ENCODE results near the gene TUBB1.
A peak's percentile ranks its signal among the peaks of the same experiment; 100 is the strongest.
"Not testable (repeated sequence)": the region's sequence is repeated elsewhere in the genome, so short reads cannot be mapped to it uniquely, and the experiment has no call there.

Gene TUBB1

DNA sequence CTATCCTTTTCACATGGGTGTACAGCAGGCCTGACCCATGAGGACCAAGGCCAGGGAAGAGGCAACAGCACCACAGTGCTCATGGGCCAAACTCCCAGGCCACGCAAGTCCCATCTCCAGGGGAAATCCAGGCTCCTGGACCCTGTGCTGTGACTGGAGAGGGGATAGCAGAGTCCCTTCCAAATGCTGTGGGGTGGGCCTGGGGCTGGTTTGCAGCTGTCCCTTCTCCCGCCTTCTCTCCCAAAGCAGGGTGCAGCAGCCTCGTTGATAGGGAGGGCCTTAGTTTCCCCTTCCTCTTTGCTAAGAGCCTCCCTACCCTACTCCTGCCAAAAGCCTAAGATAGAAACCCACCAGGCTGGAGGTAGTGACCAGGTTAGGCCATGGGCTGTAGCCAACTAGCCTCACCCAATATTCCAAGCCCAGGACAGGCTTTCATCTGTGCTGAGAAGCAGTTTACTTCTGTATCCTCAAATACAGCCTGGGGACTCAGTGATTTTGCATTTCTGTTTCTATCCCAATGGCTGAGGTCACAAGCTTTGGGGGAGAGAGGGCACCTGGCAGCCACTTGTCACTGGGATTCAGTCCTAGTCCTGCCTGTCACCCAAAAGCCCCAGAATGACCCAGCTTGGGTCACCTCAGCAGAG is 13.6 kb upstream of the TUBB1 start:
- H3K4me3 ChIP-seq (ENCODE audit: low read depth, low read length): no peak overlapping the region

DNA sequence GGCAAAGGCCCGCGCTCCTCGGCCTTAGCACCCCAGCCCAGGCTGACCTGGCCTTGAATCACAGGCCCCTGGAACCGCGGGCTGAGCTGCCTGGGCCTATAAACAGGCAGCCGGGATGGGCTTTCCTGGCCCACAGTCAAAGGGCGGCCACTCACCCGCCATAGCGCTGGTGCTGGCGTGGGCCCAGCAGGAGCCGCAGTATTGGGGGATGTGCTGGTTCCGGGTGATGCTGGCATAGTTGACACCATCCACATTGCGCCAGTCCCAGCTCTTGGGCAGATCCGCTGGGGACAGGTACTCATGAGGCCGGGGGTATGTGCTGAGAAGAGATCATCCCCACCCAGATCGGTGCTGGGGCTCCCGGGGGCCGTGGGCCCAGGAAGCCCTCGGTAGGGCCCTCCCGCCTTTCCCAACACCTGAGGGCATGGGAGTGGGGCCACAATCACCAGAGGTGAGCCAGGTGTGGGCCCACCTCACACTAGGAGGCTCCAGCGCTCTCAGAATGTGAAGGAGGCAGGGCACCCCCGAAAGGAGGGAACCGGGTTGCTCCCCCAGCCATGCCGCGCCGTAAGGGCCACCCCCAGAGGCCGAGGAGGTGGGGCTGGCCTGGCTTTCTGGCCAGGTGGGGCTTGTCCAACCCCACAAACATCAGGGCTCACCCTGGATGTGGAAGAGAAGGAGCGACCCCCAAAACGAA is 12.9 kb upstream of the TUBB1 start:
- H3K4me3 ChIP-seq (ENCODE audit: low read depth, low read length): peak overlapping the region; percentile 45

DNA sequence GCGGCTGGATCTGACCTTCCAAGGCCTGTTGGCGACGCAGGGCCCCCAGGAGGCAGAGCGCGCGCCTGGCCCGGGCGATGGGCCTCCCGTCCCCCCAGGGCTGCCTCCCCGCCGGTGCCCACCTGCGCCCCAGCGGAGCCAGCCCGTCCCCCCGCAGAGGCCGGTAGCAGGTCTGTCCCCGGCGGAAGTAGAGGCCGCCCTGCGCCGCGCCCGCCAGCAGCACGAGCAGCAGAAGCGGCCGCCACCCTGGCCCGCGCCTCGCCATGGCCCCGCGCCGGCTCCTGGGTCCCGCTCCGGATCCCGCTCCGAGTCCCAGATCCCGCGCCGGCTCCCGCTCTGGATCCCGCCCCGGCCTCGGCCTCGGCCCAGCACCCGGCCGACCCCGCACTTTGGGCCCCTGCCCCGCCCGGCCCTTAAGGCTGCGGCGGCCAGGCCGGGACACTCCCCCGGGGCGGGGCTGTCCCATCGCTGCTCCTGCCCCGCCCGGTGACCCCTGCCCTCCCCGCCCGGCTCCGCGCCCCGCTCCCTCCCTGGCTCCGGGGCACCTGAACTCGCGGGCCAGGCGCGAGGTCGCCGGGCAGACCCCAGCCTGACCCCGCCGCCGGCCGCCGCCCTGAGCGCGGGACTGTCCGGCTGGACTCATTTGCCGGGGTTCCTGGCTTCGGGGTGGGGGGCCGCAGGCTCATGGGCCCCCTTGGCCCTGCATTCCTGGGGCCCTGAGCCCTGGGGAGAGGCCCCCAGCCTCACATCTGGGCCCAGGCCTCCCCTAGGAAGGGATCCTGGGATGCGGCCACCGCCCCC is 12.2 kb upstream of the TUBB1 start, which contains the start of gene CTSZ:
TSS of gene CTSZ (minus strand) at position 391 of the 801 bp plus-strand sequence. CDS start at position 265, 126 bp downstream.
- peak within 1 kb of the TSS; percentile 45 for H3K4me3 ChIP-seq (ENCODE audit: low read depth, low read length)

DNA sequence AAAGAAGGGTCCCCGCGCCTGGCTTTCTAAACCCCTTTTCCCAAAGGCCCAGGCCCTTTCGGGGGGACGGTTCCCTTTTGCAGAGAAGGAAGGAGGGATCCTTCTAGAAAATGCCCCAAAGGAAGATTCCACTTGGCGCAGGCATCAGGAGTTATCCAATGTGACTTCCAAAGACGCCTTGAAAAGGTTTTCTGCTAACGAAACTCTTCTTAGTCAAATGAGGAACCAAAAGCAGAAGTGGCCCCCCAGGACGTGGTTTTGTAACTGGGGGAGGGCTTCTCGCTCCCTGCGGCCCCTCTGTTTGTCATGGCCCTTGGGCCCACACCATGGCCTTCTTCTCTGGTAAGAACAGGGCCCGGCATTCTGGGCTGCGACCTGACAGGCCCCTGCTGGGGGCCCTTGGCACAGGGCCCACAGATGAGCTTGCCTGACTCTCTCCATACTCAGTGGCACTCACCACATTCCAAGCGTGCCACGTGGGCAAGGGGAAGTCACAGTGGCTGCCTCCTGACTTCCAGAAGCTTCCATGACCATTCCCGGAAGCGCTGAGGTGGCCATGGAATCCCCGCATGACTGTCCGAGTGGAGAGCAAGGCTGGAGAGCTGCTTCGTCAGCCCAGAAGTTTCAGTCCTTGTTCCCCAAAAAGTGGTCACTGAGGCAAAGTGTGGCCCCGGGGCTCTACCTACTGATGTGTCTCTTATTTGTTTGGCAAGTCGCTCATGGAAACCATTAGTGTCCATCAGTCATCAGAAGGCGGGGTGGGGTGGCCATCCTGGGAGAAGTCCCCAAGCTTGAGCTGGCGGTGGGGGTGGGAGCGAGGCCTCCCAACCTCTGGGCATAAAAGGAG is 11.3 kb upstream of the TUBB1 start:
- no peak overlapping the region for H3K4me3 ChIP-seq (ENCODE audit: low read depth, low read length)

DNA sequence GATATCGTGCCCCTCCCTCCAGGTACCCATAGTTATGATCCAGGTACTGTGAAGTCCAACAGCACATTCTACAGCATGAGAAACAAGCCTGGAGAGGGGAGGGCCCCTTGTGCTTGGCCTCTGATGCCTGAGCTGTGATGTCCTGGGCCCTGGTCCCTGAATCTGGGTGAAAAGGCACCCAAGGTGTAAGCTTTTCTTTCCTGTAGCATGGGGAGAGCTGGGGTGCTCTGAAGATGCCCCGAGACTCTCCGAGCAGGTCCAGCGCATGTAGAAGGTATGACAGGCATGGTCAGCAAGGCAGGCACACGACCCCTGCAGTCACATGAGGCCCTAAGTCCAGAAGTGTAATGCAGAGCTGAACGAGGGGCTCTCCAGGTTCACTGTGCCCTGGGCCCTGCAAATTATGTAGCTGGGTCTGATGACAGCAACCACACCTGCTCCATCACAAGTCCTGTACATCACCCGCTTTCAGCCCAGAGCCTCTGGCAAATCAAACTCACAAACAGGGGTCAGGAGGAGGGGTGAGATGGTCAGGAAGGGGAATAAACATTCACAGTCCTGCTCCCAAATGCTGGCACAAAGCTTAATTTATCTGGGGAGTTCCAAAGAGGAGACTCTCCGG is 10.4 kb upstream of the TUBB1 start:
- H3K4me3 ChIP-seq (ENCODE audit: low read depth, low read length): no peak overlapping the region

DNA sequence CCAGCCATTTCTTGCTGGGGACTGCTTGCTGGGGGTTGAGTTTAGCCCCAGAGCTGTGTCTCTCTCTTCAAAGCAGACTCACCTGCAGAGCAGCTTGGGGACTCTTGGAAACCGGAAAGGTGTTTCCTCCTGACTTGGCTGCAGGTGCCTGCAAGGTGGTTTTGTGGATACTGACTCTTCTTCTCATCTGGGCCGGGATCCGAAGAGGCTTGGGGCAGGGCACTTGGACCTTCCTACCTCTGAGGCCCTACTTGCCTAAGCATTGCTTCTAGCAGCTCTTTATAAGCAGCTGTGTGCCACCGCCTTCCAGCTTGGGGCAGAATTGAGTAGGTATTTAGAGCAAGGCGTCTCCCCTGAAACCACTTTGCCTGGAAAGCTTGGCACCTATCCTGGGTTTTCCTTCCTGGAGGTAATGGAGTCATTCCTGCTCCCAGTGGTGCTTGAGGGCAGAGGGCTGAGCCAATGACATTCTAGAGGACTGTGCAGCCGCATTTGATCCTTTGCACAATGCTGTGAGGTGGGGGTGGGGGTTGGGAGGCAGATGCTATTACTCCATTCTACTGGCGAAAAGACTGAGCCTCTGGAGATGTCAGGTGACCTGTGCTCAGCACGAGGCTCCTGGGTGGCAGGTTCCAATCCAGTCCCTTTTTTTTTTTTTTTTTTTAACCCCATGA is 8.8 kb upstream of the TUBB1 start:
- H3K4me3 ChIP-seq (ENCODE audit: low read depth, low read length): no peak overlapping the region

DNA sequence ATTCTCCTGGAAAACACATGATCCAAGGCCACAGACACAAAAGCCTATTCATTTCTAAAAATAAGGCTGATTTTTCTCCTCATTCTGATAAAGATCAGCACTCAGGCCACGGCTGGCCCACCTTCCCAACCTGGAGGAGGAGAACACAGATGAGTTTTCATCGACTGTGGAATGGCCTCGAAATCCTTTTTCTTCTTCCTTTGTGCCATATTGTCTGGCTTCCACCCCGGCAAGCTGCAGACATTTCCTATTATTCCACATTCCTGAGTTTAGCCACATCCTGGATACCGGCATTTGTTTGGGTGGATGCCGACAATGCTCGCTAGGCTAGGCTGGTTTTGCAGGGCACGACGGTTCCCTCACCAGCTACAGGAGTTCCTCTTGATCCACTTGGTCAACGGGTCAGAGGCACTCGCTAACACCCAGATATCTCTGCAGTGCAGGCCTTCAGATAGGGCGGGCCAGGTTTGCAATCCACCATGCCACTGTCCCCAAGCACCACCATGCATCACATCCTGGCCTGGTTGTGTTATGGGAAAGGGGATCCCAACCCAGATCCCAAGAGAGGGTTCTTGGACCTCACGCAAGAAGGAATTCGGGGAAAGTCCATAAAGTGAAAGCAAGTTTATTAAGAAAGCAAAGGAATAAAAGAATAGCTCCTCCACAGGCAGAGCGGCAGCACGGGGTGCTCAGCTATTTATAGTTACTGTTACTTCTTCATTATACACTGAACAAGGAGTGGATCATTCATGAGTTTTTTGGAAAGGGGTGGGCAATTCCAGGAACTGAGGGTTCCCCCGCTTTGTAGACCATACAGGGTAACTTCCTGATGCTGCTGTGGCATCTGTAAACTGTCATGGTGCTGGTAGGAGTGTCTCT is 8.0 kb upstream of the TUBB1 start:
- no peak overlapping the region for H3K4me3 ChIP-seq (ENCODE audit: low read depth, low read length)

DNA sequence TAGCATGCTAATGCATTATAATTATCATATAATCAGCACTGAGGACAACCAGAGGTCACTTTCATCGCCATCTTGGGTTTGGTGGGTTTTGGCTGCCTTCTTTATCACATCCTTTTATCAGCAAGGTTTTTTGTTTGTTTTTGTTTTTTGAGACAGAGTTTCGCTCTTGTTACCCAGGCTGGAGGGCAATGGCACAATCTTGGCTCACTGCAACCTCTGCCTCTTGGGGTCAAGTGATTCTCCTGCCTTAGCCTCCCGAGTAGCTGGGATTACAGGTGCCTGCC is 7.4 kb upstream of the TUBB1 start:
- not testable (repeated sequence) for H3K4me3 ChIP-seq (ENCODE audit: low read depth, low read length)

DNA sequence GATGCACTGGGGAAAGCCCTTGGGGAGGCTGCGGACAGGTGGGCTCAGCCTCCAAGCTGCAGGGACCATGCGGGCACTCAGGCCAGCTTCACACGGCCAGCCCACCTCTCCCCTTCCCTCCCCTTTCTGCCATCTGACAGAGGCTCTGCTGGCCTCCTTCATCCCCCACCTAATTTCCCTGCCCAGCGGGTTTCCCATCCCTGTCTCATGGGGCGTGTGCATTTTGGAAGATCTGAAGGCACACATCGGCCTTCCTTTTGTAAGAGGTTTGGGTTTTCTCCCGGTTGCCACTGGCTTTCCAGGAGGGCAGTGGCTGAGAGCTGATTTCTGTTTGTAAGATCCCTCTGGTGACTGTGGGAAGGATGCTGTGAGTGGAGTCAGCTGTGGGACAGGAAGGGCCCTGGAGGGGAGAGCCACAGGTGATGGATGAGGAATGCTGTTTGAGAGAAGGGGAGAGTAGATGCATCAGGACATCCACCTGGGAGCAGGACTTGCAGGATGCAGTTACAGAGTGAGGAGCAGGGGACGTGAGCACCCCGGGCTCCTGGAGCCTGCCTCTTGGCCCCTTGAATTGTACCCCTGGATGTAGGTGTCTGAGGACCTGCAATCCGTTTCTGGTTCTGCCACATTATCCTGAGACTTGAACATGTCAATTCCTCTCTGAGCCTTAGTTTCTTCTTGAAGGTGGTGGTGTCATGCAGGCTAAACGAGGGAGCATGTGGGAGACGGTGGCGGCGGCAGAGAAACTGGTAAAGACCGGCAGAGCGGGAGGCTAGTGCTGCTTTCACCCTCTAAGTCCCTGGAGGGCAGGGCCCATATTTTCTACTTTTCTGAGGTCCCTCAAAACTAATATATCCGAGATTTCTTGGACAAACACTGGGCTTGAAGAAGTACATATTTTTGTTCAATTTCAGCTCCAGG is 5.9 kb upstream of the TUBB1 start:
- H3K4me3 ChIP-seq (ENCODE audit: low read depth, low read length): no peak overlapping the region

DNA sequence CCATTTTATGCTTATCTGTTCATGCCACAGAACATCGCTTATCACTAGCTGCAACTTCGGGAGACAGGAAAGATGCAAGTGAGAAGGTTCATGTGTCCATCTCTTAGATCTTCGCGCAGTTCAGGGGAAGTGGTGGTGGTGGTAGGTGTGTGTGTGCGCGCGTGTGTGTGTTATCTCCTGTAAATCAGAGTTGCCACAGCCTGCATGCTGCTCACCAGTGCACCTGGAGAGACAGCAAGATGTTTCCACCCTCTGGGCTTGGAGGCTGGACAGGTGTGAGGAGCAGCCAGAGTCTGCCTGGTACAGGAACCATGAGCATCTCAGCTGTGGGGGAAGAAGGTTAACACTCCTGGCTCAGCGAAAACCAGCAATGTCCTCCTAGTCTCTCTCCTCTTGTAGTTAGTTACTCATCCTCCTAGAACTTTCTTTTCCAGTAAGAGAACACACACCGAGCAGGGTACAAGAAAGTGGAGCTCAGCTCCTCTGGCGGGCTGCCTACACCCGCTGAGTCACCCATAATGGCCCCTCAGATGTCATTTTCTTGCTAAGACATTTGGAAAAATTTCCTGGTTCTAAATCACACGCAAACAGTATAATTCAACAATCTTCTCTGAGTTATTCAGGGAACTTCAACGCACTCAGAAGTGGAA is 5.1 kb upstream of the TUBB1 start:
- no peak overlapping the region for H3K4me3 ChIP-seq (ENCODE audit: low read depth, low read length)

DNA sequence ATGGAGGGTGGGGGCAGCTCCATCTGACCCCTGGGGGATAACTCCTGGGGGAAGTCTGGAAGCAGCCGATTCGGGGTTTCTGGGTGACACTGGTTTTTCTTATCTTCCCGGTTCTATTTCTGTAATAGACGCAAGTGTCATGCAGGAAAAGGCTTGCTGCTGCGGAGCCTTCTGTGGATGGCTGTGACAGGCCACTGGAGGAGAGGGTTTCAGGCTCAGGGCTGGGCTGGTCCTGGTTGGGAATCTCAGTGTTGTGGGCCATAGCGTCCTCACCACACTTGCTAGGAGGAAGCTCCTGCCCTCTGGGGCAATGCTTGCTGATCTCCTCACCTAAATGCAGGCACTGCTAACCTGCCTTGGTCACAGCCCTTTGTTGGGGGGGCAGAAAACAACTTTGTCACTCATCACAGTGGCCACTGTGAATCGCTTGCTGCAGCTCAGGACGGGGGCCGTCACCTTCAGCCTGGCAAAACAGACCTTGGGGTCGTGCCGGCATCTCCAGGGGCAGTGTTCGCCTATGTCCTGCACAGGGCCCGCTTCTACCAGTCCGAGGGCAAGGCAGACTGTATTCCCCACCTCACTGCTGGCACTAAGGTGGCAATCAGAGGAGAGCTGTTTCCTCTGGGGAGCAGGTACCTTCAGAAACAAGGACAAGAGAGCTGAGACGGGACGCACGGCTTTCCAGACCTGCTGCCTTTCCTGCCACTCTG is 4.4 kb upstream of the TUBB1 start:
- H3K4me3 ChIP-seq (ENCODE audit: low read depth, low read length): no peak overlapping the region

DNA sequence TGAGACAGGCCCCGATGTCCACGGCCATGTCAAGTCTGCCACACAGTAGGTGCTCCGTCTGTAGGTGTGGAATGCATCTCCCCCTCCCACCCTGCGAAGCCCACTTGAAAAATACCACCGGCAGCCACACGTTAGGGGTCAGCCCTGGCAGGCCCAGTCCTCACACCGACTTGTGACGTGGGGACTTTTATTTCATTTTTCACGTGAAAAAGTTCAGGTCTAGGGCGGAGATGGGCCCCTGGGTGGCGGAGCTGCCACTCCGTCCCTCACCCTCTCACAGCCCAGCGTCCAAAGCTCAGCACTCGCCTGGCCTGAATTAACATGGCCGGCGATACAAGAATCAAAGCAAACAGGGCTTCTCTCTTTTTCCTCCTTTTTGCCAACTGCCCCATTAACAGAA is 3.8 kb upstream of the TUBB1 start:
- no peak overlapping the region for H3K4me3 ChIP-seq (ENCODE audit: low read depth, low read length)

DNA sequence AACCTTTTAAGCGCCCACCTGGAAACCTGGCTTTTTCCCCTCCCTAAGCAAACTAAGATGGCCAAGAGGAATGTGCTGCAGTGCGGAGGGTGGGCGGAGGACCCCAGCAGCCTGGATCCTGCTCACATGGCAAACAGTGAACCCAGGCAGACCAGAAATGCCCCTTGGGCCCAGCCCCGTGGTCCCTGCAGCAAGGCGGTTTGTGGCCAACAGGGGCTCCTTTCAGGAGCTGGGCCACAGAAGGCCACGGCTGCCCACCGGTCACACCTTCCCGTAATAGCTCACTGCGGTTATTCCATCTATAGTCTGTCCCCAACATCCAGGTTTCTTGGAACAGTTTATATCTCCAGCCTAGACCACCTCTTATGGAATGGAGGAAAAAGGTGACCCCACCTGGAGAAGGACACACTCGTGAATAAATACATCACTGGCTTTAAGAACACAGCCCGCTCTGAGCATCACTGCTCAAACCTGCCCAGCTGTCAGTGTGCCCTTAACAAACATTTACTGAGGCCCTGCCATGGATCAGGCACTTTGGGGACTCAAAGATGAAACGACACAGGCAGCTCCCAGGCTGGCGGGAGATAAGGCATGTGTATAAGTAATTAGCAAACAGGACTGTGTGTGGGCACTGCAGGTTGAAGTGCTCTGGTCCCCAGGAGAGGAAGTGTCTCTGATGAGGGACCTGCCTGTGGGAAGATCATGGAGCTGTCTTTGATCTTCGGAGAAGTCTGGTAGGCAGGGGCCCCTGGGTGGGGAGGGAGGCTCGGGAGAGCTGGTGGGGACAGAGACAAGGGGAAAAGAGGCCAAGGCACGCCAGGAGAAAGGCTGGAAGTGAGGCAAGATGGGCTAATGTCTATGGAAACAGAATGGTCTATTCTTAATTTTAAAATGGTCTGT is 3.2 kb upstream of the TUBB1 start:
- H3K4me3 ChIP-seq (ENCODE audit: low read depth, low read length): no peak overlapping the region

DNA sequence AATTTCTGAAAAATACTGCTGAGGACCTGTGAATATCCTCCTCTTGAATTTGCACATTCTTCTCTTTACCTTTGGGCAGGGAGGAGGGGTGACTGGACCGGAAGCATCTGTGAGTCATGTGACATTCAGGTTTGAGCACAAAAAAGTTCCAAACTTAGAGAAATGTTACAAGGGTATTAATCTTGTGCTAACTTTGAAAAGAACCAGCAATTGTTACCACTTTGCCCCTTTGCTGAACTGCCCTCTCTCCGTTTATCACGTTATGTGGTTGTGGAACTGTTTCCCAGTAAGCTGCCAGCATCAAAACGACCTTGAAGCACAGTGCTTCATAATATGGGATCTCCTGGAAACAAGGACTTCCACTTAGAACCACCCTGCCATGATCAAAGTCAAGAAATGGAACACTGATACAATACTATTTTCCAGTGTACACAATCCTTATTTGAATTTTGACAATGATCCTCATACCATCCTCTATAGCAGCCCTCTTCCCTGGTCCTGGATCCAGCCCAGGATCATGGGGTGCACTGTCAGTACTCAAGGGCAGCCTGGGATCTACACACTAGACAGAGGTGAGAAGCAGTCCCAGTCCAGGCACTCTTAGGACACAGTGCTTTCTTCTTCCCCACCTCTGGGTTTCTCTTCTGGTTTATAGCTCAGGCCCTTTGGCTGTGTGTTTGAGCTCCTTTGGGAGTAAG is 2.3 kb upstream of the TUBB1 start:
- H3K4me3 ChIP-seq (ENCODE audit: low read depth, low read length): no peak overlapping the region

DNA sequence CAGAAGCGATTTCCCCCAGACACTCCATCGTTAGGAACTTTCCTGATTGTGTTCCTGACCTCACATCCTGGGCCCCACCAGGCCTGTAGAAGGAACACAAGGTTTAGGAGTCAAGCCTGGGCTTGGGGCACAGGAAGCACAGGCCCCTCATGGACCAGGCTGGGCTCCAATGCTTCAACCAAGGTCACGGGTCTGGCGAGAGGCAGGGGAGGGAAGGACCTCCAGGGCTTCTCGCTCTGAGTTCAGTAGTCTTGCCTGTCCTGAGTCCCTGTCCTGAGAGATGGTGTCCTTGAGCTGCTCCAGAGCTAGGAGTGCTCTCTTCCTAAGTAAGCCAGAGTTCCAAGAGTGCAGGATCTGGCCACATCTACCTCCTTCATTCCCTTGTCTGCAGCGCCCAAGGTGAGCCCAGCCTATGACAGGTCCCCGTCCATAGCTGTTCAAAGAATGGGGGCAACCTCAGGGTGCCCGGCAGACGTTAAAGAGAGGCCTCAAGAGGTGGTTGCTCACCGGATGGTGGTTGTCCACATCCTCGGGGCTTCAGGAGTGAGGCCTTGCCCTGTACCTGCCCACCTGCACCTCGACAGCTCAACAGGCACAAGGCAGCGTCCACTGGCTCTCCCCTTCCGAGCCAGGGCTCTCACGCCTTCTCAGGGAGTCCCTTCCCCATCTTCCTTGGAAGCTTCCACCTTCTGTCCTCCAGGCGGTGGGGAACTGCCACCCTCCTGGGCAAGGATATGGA is 1.6 kb upstream of the TUBB1 start:
- H3K4me3 ChIP-seq (ENCODE audit: low read depth, low read length): no peak overlapping the region
